C4-2B (cell line): ENCODE measurements around the gene SNTG2.

ENCODE experiments used
- H3K27ac ChIP-seq: fragments of 450-650 bp; 2 replicates; pipeline ENCODE4 v1.5.1; 2017
- CTCF ChIP-seq: fragments of 450-650 bp; conservative IDR thresholded peaks from 2 replicates; pipeline ENCODE4 v1.5.1; 2017; ENCODE audit warnings: mild to moderate bottlenecking
- ZFX ChIP-seq: fragments of 450-650 bp; IDR thresholded peaks from 2 replicates; pipeline ENCODE4 v1.6.1; 2017

SNTG2 gene

GRCh38 chr2:1020206-1020605 lies 69.6 kb downstream of the SNTG2 start:
- no peak overlapping the region for H3K27ac ChIP-seq
- no peak for TF ChIP-seq CTCF
- TF ChIP-seq ZFX = no peak

GRCh38 chr2:1022178-1022577 lies 71.5 kb downstream of the SNTG2 start:
- no peak for TF ChIP-seq CTCF
- no peak for TF ChIP-seq ZFX
- H3K27ac ChIP-seq = no peak overlapping the region

- H3K27ac ChIP-seq = no peak overlapping the region
- TF ChIP-seq ZFX (no peak), CTCF (no peak)
These were observed 74.3 kb downstream of the SNTG2 start for GRCh38 chr2:1024981-1025380.

- no peak overlapping the region for H3K27ac ChIP-seq
- TF ChIP-seq ZFX (no peak), CTCF (no peak)
These were observed 75.5 kb downstream of the SNTG2 start for GRCh38 chr2:1026141-1026540.

- no peak for TF ChIP-seq CTCF
- TF ChIP-seq ZFX = no peak
These were observed 78.2 kb downstream of the SNTG2 start for GRCh38 chr2:1028831-1029230.

GRCh38 chr2:1032030-1032429 lies 81.4 kb downstream of the SNTG2 start:
- TF ChIP-seq ZFX (no peak), CTCF (no peak)
- H3K27ac ChIP-seq = no peak overlapping the region

More at GRCh38 chr2:1028831-1029230, 78.2 kb downstream of the SNTG2 start:
- H3K27ac ChIP-seq = no peak overlapping the region

GRCh38 chr2:1033069-1033468 lies 82.4 kb downstream of the SNTG2 start:
- TF ChIP-seq ZFX = no peak
- TF ChIP-seq CTCF = no peak
- no peak overlapping the region for H3K27ac ChIP-seq
